KMS-11 (cell line): ENCODE measurements around the gene PLXNA4.

Source experiments
- H2AFZ ChIP-seq: fragments of 200-600 bp; sonication (generic); 2 replicates; pipeline ENCODE4 v1.6.1; 2016; ENCODE audit warnings: antibody characterized with exemption, mixed run types, low read depth
- H3K27ac ChIP-seq: fragments of 200-600 bp; sonication (generic); 2 replicates; pipeline ENCODE4 v1.6.1; 2016; ENCODE audit warnings: mild to moderate bottlenecking, mixed run types
- H3K27me3 ChIP-seq: fragments of 200-600 bp; sonication (generic); 2 replicates; pipeline ENCODE4 v1.6.1; 2017; ENCODE audit warnings: mild to moderate bottlenecking, low read depth, mixed run types, moderate library complexity; ENCODE audit not compliant: insufficient read depth
- H3K36me3 ChIP-seq: fragments of 200-600 bp; sonication (generic); 2 replicates; pipeline ENCODE4 v1.6.1; 2017; ENCODE audit warnings: mild to moderate bottlenecking, mixed run types; ENCODE audit not compliant: insufficient read depth
- H3K4me1 ChIP-seq: fragments of 200-600 bp; sonication (generic); 2 replicates; pipeline ENCODE4 v1.6.1; 2016; ENCODE audit warnings: mild to moderate bottlenecking, low read depth, mixed run types; ENCODE audit not compliant: poor library complexity, severe bottlenecking
- H3K4me2 ChIP-seq: fragments of 200-600 bp; sonication (generic); 2 replicates; pipeline ENCODE4 v1.7.0; 2016; ENCODE audit warnings: mild to moderate bottlenecking, mixed run types
- H3K4me3 ChIP-seq: fragments of 200-600 bp; sonication (generic); IDR thresholded peaks from 2 replicates; pipeline ENCODE4 v1.6.1; 2017; ENCODE audit warnings: low read depth, low read length, mixed read lengths; ENCODE audit not compliant: insufficient read depth
- H3K79me2 ChIP-seq: fragments of 200-600 bp; sonication (generic); 2 replicates; pipeline ENCODE4 v1.6.1; 2016; ENCODE audit warnings: low read depth, mixed run types; ENCODE audit not compliant: insufficient read depth
- H3K9ac ChIP-seq: fragments of 200-600 bp; sonication (generic); 2 replicates; pipeline ENCODE4 v1.6.1; 2016; ENCODE audit warnings: mild to moderate bottlenecking, mixed run types
- H4K20me1 ChIP-seq: fragments of 200-600 bp; sonication (generic); 2 replicates; pipeline ENCODE4 v1.6.1; 2016; ENCODE audit warnings: mild to moderate bottlenecking, mixed run types; ENCODE audit not compliant: insufficient read depth
- CTCF ChIP-seq: fragments of 200-600 bp; sonication (generic); conservative IDR thresholded peaks from 2 replicates; pipeline ENCODE4 v1.6.1; 2017; ENCODE audit warnings: low read depth, mild to moderate bottlenecking, antibody characterized with exemption, low read length, moderate library complexity, mixed read lengths

The PLXNA4 gene

GRCh38 chr7:132371948-132372347 is 204.3 kb downstream of the PLXNA4 start:
- no peak overlapping the region for H3K4me3 ChIP-seq
- TF ChIP-seq CTCF = no peak
- H3K79me2 ChIP-seq = no peaks in the 10 kb centered on the region
- H3K27ac ChIP-seq = no peak overlapping the region
- H3K4me2 ChIP-seq = no peak overlapping the region
- H3K9ac ChIP-seq = no peak overlapping the region
- H3K4me1 ChIP-seq = no peaks in the 10 kb centered on the region
- H2AFZ ChIP-seq = no peak overlapping the region
- H3K36me3 ChIP-seq = no peaks in the 10 kb centered on the region
- H4K20me1 ChIP-seq = no peaks in the 10 kb centered on the region
- H3K27me3 ChIP-seq = no peaks in the 10 kb centered on the region

DNA sequence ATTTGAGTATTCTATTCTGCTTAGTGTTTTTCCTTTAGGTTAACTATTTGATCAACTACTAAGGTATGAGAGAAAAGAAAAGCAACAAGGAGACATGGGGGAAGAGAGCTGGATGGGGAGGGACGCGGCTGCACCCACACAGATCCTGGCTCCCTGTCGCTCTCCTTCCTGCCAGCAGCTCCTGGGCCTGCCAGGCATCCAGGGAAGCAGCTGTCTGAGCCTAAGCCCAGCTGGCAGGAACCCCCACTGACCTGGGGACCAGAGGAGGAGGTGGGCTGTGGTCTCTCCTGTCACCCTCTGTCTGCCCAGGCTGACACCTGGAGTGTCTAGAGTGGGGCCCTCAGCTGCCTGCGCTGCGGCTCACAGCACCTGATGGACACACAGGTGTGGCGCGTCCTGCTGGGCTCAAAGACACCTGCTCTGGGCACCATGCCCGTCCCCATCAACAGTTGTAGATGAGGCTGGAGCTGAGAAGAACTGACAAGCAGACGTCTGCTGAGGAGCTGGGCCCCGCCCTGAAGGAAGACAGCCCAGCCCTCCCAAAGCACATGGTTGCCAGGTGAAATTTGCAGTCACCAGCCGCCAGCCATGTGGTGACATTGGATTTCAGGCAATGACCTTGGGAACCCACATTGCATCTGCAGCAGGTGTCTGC is 207.9 kb downstream of the PLXNA4 start:
- no peaks in the 10 kb centered on the region for H4K20me1 ChIP-seq
- no peak overlapping the region for H3K27ac ChIP-seq
- no peaks in the 10 kb centered on the region for H3K79me2 ChIP-seq
- TF ChIP-seq CTCF = no peak
- H3K9ac ChIP-seq = no peak overlapping the region
- no peaks in the 10 kb centered on the region for H3K27me3 ChIP-seq
- H3K36me3 ChIP-seq = no peaks in the 10 kb centered on the region
- no peak overlapping the region for H3K4me3 ChIP-seq
- no peak overlapping the region for H3K4me2 ChIP-seq
- H3K4me1 ChIP-seq = no peaks in the 10 kb centered on the region
- H2AFZ ChIP-seq = no peak overlapping the region

- Histone ChIP-seq H3K4me3 (no peak overlapping the region), H3K79me2 (no peaks in the 10 kb centered on the region), H2AFZ (no peak overlapping the region), H3K4me2 (no peak overlapping the region), H3K27me3 (no peaks in the 10 kb centered on the region), H3K36me3 (no peaks in the 10 kb centered on the region), H3K27ac (no peak overlapping the region), H3K4me1 (no peaks in the 10 kb centered on the region), H3K9ac (no peak overlapping the region), H4K20me1 (no peaks in the 10 kb centered on the region)
- no peak for TF ChIP-seq CTCF
These were observed 208.5 kb downstream of the PLXNA4 start for GRCh38 chr7:132367795-132368194.

DNA sequence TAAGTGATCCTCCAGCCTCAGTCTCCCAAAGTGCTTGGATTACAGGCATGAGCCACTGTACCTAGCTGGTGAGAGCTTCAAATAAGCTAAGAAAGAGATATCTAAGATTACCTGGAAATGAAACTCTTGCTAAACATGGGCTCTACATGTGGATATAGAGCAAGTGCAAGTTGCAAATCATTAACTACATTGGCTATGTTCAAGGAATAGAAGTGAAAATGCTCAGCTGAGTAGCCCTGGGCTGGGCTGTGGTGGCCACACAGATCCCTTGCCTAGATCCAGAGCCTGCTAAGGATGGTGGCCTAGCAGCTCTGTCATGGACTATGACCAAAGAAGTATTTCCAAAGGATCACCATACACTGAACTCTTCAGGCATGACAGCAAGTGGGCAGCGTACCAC is 209.3 kb downstream of the PLXNA4 start:
- Histone ChIP-seq H3K4me1 (no peaks in the 10 kb centered on the region), H3K79me2 (no peaks in the 10 kb centered on the region), H3K27me3 (no peaks in the 10 kb centered on the region), H3K36me3 (no peaks in the 10 kb centered on the region), H3K27ac (no peak overlapping the region), H2AFZ (no peak overlapping the region), H4K20me1 (no peaks in the 10 kb centered on the region), H3K4me2 (no peak overlapping the region), H3K9ac (no peak overlapping the region), H3K4me3 (no peak overlapping the region)
- TF ChIP-seq CTCF = no peak
